Neural cell (in vitro differentiated cells): ENCODE results near the gene XRRA1. TPM values are rescaled to one million over a fixed set of nuclear protein-coding genes. Genes with fewer than 3 reads are reported as not detected.

Source experiments
- H2AFZ ChIP-seq: fragments of 200-600, 300-800 bp; sonication (generic), shearing (Covaris generic); 2 replicates; pipeline ENCODE4 v1.6.0; 2014; ENCODE audit warnings: low read depth, mild to moderate bottlenecking, antibody characterized with exemption, low read length, moderate library complexity
- H3F3A ChIP-seq: fragments of 200-600 bp; shearing (Covaris generic); 2 replicates; pipeline ENCODE4 v1.6.1; 2016; ENCODE audit warnings: mild to moderate bottlenecking, moderate library complexity, mixed read lengths, antibody characterized with exemption, low read length; ENCODE audit not compliant: insufficient read depth, poor library complexity, severe bottlenecking
- H3K27ac ChIP-seq: fragments of 200-600, 300-800 bp; sonication (generic), shearing (Covaris generic); 2 replicates; pipeline ENCODE4 v1.5.1; 2014; ENCODE audit warnings: mild to moderate bottlenecking, low read length, moderate library complexity
- H3K27me3 ChIP-seq: fragments of 300-800, 200-600 bp; sonication (generic), shearing (Covaris generic); 2 replicates; pipeline ENCODE4 v1.6.0; 2014; ENCODE audit warnings: mild to moderate bottlenecking, low read depth, low read length, moderate library complexity; ENCODE audit not compliant: insufficient read depth
- H3K36me3 ChIP-seq: fragments of 300-800, 200-600 bp; sonication (generic), shearing (Covaris generic); 2 replicates; pipeline ENCODE4 v1.5.1; 2014; ENCODE audit warnings: mild to moderate bottlenecking, antibody characterized with exemption, low read length, moderate library complexity; ENCODE audit not compliant: insufficient read depth
- H3K4me2 ChIP-seq: fragments of 300-800, 200-600 bp; sonication (generic), shearing (Covaris generic); 2 replicates; pipeline ENCODE4 v1.6.0; 2014; ENCODE audit warnings: mild to moderate bottlenecking, low read length
- H3K4me3 ChIP-seq: fragments of 300-800, 200-600 bp; sonication (generic), shearing (Covaris generic); 2 replicates; pipeline ENCODE4 v1.5.1; 2014; ENCODE audit warnings: mild to moderate bottlenecking, low read length, moderate library complexity
- H3K79me2 ChIP-seq: fragments of 200-600 bp; shearing (Covaris generic); replicated peaks from 2 replicates; pipeline ENCODE4 v1.6.0; 2014; ENCODE audit warnings: mild to moderate bottlenecking, low read length, moderate library complexity; ENCODE audit not compliant: insufficient read depth
- H3K9ac ChIP-seq: fragments of 300-800, 200-600 bp; sonication (generic), shearing (Covaris generic); 2 replicates; pipeline ENCODE4 v1.6.1; 2016; ENCODE audit warnings: mild to moderate bottlenecking, low read length, mixed read lengths
- H3K9me2 ChIP-seq: fragments of 200-600 bp; shearing (Covaris generic); 2 replicates; pipeline ENCODE4 v1.6.1; 2016; ENCODE audit warnings: mild to moderate bottlenecking, low read length, mixed read lengths; ENCODE audit not compliant: insufficient read depth
- H3K9me3 ChIP-seq: fragments of 200-600, 300-800 bp; sonication (generic), shearing (Covaris generic); 2 replicates; pipeline ENCODE4 v1.6.1; 2016; ENCODE audit warnings: mild to moderate bottlenecking, mixed run types, low read length, moderate library complexity, mixed read lengths
- H4K20me1 ChIP-seq: fragments of 200-600 bp; shearing (Covaris generic); 2 replicates; pipeline ENCODE4 v1.6.1; 2016; ENCODE audit warnings: mild to moderate bottlenecking, mixed run types; ENCODE audit not compliant: insufficient read depth
- EP300 ChIP-seq: fragments of 450-650 bp; conservative IDR thresholded peaks from 2 replicates; pipeline ENCODE4 v1.6.1; 2014; ENCODE audit warnings: antibody characterized with exemption, mild to moderate bottlenecking, moderate library complexity; ENCODE audit not compliant: poor library complexity, severe bottlenecking
- EZH2 ChIP-seq: fragments of 200-600, 300-800 bp; shearing (Covaris generic), sonication (generic); IDR thresholded peaks from 2 replicates; pipeline ENCODE4 v1.6.1; 2014; ENCODE audit warnings: antibody characterized with exemption, low read length, borderline replicate concordance, mild to moderate bottlenecking; ENCODE audit not compliant: insufficient read depth, poor library complexity, severe bottlenecking
- MXI1 ChIP-seq: fragments of 450-650 bp; conservative IDR thresholded peaks from 2 replicates; pipeline ENCODE4 v1.6.1; 2014; ENCODE audit warnings: antibody characterized with exemption, mild to moderate bottlenecking; ENCODE audit not compliant: poor library complexity, severe bottlenecking
- POLR2AphosphoS5 ChIP-seq: IDR thresholded peaks from 2 replicates; pipeline ENCODE4 v1.6.1; 2012
- RAD21 ChIP-seq: fragments of 450-650 bp; conservative IDR thresholded peaks from 2 replicates; pipeline ENCODE4 v1.6.1; 2014; ENCODE audit warnings: antibody characterized with exemption, mild to moderate bottlenecking, moderate library complexity
- SMC3 ChIP-seq: fragments of 450-650 bp; conservative IDR thresholded peaks from 2 replicates; pipeline ENCODE4 v1.6.1; 2014; ENCODE audit warnings: antibody characterized with exemption, mild to moderate bottlenecking, moderate library complexity; ENCODE audit not compliant: poor library complexity
- TAF1 ChIP-seq: IDR thresholded peaks from 2 replicates; pipeline ENCODE4 v1.6.1; 2012; ENCODE audit warnings: low read depth
- polyA plus RNA-seq: library from polyadenylated mRNA; depleted of rRNA; stranded (reverse); fragments of >200 nt; gene quantifications from 2 replicates; pipeline ENCODE4 v1.2.3, GENCODE V29; 2014
- TF ChIP-seq, protein P1 (sequence below): fragments of 450-650 bp; IDR thresholded peaks from 2 replicates; pipeline ENCODE4 v1.5.1; 2014; ENCODE audit warnings: antibody characterized with exemption, mild to moderate bottlenecking, moderate library complexity; ENCODE audit not compliant: poor library complexity, severe bottlenecking
- TF ChIP-seq, protein P2 (sequence below): IDR thresholded peaks from 2 replicates; pipeline ENCODE4 v1.6.1; 2012; ENCODE audit warnings: borderline replicate concordance

Gene XRRA1
- polyA plus RNA-seq, 1 donor from 2014 or later = 2.7 TPM

DNA sequence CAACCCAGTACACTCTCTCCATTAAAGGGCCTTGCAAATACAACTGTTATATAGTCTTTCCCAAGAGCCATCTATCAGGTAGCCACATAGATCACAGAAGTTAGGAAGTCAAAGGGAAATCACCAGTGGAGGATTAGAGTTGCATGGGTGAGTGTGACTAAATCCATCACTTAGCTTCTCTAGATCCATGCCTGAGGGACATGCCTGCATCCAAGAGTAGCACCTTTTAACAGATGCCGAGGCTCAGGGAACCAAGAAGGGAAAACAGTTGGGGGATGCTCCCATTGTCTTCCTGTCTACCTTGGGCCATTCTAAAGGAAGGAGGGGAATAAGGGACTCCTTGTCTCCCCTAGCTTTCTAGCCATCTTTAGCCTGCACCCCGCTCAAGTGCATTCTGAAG lies 77.9 kb downstream of the XRRA1 start:
- H3K36me3 ChIP-seq = no peaks in the 10 kb centered on the region

DNA sequence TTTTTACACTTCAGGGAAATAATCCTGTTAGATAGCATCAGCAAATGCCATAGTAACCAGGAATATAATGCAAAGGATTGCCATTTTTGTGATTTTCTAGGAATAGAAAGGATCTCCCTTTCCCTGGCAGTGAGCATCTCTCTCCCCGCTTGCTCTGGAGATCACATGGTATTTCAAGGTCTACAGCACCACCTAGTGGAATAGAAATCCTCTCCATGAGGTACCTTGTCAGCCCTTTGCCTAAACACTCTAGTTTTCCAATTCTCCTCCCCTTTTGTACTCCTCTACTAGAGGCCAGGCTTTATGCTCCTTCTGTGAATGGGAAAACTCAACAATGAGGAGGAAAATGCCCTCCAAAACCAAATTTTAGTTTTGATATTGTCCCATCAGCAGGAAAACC lies 78.4 kb downstream of the XRRA1 start:
- TF ChIP-seq, protein P1, sequence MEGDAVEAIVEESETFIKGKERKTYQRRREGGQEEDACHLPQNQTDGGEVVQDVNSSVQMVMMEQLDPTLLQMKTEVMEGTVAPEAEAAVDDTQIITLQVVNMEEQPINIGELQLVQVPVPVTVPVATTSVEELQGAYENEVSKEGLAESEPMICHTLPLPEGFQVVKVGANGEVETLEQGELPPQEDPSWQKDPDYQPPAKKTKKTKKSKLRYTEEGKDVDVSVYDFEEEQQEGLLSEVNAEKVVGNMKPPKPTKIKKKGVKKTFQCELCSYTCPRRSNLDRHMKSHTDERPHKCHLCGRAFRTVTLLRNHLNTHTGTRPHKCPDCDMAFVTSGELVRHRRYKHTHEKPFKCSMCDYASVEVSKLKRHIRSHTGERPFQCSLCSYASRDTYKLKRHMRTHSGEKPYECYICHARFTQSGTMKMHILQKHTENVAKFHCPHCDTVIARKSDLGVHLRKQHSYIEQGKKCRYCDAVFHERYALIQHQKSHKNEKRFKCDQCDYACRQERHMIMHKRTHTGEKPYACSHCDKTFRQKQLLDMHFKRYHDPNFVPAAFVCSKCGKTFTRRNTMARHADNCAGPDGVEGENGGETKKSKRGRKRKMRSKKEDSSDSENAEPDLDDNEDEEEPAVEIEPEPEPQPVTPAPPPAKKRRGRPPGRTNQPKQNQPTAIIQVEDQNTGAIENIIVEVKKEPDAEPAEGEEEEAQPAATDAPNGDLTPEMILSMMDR = no peak
- TF ChIP-seq POLR2AphosphoS5 = no peak
- TF ChIP-seq, protein P2, sequence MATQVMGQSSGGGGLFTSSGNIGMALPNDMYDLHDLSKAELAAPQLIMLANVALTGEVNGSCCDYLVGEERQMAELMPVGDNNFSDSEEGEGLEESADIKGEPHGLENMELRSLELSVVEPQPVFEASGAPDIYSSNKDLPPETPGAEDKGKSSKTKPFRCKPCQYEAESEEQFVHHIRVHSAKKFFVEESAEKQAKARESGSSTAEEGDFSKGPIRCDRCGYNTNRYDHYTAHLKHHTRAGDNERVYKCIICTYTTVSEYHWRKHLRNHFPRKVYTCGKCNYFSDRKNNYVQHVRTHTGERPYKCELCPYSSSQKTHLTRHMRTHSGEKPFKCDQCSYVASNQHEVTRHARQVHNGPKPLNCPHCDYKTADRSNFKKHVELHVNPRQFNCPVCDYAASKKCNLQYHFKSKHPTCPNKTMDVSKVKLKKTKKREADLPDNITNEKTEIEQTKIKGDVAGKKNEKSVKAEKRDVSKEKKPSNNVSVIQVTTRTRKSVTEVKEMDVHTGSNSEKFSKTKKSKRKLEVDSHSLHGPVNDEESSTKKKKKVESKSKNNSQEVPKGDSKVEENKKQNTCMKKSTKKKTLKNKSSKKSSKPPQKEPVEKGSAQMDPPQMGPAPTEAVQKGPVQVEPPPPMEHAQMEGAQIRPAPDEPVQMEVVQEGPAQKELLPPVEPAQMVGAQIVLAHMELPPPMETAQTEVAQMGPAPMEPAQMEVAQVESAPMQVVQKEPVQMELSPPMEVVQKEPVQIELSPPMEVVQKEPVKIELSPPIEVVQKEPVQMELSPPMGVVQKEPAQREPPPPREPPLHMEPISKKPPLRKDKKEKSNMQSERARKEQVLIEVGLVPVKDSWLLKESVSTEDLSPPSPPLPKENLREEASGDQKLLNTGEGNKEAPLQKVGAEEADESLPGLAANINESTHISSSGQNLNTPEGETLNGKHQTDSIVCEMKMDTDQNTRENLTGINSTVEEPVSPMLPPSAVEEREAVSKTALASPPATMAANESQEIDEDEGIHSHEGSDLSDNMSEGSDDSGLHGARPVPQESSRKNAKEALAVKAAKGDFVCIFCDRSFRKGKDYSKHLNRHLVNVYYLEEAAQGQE = no peak
- no peak for TF ChIP-seq EZH2
- TF ChIP-seq MXI1 = no peak
- no peak for TF ChIP-seq TAF1
- no peak for TF ChIP-seq EP300
- TF ChIP-seq RAD21 = no peak
- TF ChIP-seq SMC3 = no peak
- Histone ChIP-seq H2AFZ (no peak overlapping the region), H3K27ac (no peak overlapping the region), H3K27me3 (no peaks in the 10 kb centered on the region), H3K4me3 (no peak overlapping the region), H3F3A (no peaks in the 10 kb centered on the region), H3K9ac (no peak overlapping the region), H3K9me2 (no peaks in the 10 kb centered on the region), H3K36me3 (no peaks in the 10 kb centered on the region), H3K9me3 (peaks cover 38% of the 10 kb centered on the region), H3K4me2 (no peak overlapping the region), H4K20me1 (no peaks in the 10 kb centered on the region), H3K79me2 (no peaks in the 10 kb centered on the region)

More for the DNA sequence above, 77.9 kb downstream of the XRRA1 start:
- Histone ChIP-seq H3K9me3 (peaks cover 34% of the 10 kb centered on the region), H3K9me2 (no peaks in the 10 kb centered on the region), H3K27ac (no peak overlapping the region), H3K4me2 (no peak overlapping the region), H3K9ac (no peak overlapping the region), H3K4me3 (no peak overlapping the region), H2AFZ (no peak overlapping the region), H4K20me1 (no peaks in the 10 kb centered on the region), H3K27me3 (no peaks in the 10 kb centered on the region), H3K79me2 (no peaks in the 10 kb centered on the region), H3F3A (no peaks in the 10 kb centered on the region)
- TF ChIP-seq EZH2 (no peak), MXI1 (no peak), SMC3 (no peak), EP300 (no peak), POLR2AphosphoS5 (no peak), RAD21 (no peak), TAF1 (no peak)
- TF ChIP-seq, protein P1 = no peak
- TF ChIP-seq, protein P2 = no peak
